Activated naive CD4-positive, alpha-beta T cell treated with anti-CD3 and anti-CD28 coated beads for 36 hours (primary cell): ENCODE measurements around the gene CBR3. TPM values are rescaled to one million over a fixed set of nuclear protein-coding genes. Genes with fewer than 3 reads are reported as not detected.

ENCODE experiments used
- CTCF ChIA-PET: fragments of 350-600 bp; sonication (Branson Sonifier 250); formaldehyde crosslinking; loops from one replicate; lab custom pipeline; 2021; ENCODE audit warnings: antibody characterized with exemption; lab: Charles Lee
- DNase-seq: peaks from one replicate; pipeline ENCODE4 v3.0.0-alpha.2; 2020
- H3K27ac Mint-ChIP-seq: one replicate; pipeline ENCODE4 v1.8.0; 2021; ENCODE audit warnings: mild to moderate bottlenecking, mixed read lengths
- H3K27me3 Mint-ChIP-seq: one replicate; pipeline ENCODE4 v1.8.0; 2021; ENCODE audit warnings: low read depth, mixed read lengths
- H3K36me3 Mint-ChIP-seq: one replicate; pipeline ENCODE4 v1.8.0; 2021; ENCODE audit warnings: low read depth, mixed read lengths
- H3K4me1 Mint-ChIP-seq: one replicate; pipeline ENCODE4 v1.8.0; 2021; ENCODE audit warnings: low read depth, mixed read lengths
- H3K4me3 Mint-ChIP-seq: one replicate; pipeline ENCODE4 v1.8.0; 2021; ENCODE audit warnings: mild to moderate bottlenecking, moderate library complexity, mixed read lengths
- H3K9me3 Mint-ChIP-seq: one replicate; pipeline ENCODE4 v1.8.0; 2021; ENCODE audit warnings: mixed read lengths
- intact Hi-C: fragments of 100-400 bp; cut with micrococcal nuclease; formaldehyde crosslinking; loops from one replicate; pipeline ENCODE4 v1.15.1; 2023
- total RNA-seq, 2 experiments: library from RNA; stranded (reverse); gene quantifications; one replicate each; pipeline ENCODE4 v1.2.3, GENCODE V29; 2021

CBR3 gene
- total RNA-seq, 2 experiments from 2014 or later: 13.3 to 13.7 TPM

DNA sequence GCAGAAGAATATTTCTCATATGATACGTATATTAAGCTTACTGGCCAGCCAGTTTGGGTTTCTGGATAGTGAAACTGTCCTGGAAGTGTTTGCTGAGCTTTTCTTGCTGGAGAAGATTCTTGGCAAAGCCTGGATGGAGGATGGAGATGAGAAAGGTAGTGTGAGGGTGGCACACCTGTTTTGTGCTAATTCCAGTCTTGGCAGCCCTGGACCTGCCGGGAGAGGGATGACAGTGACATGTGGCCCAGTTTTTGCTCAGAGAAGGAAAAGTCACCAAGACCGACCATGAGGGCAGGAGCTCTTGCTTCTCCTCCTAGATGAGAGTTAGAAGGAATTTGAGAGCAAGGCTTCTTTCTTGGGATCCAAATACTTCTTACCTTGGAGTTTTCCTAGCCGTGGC lies 55.9 kb downstream of the CBR3 start:
- intact Hi-C loops: no loop called here
- CTCF ChIA-PET: interaction anchor here (0.6 kb wide), 1 partner anchor 37 kb away, joined by 4 read pairs; no protein-coding TSS in a partner anchor
- Mint-ChIP-seq H3K27me3 (no peaks in the 10 kb centered on the region), H3K4me1 (peaks cover 9% of the 10 kb centered on the region), H3K4me3 (no peak overlapping the region), H3K27ac (no peak overlapping the region), H3K9me3 (no peaks in the 10 kb centered on the region), H3K36me3 (no peaks in the 10 kb centered on the region)
- no peak for DNase-seq

GRCh38 chr21:36193200-36193599 lies 58.3 kb downstream of the CBR3 start:
- Mint-ChIP-seq H3K36me3 (no peaks in the 10 kb centered on the region), H3K4me3 (no peak overlapping the region), H3K27ac (no peak overlapping the region), H3K4me1 (peaks cover 8% of the 10 kb centered on the region), H3K27me3 (no peaks in the 10 kb centered on the region), H3K9me3 (no peaks in the 10 kb centered on the region)
- CTCF ChIA-PET: no interaction called here
- DNase-seq: no peak
- intact Hi-C loops: no loop called here

- H3K9me3 Mint-ChIP-seq: no peaks in the 10 kb centered on the region
- CTCF ChIA-PET: no interaction called here
- H3K4me1 Mint-ChIP-seq: no peaks in the 10 kb centered on the region
- no peak for DNase-seq
- no peaks in the 10 kb centered on the region for H3K36me3 Mint-ChIP-seq
- H3K27ac Mint-ChIP-seq: no peak overlapping the region
- no peaks in the 10 kb centered on the region for H3K27me3 Mint-ChIP-seq
- H3K4me3 Mint-ChIP-seq: no peak overlapping the region
- intact Hi-C loops: no loop called here
These were observed 59.1 kb downstream of the CBR3 start for GRCh38 chr21:36194024-36194423.

GRCh38 chr21:36195613-36196012 lies 60.7 kb downstream of the CBR3 start:
- DNase-seq: no peak
- H3K4me1 Mint-ChIP-seq: no peaks in the 10 kb centered on the region
- no peaks in the 10 kb centered on the region for H3K27me3 Mint-ChIP-seq
- no peak overlapping the region for H3K4me3 Mint-ChIP-seq
- H3K9me3 Mint-ChIP-seq: no peaks in the 10 kb centered on the region
- H3K36me3 Mint-ChIP-seq: peaks cover 10% of the 10 kb centered on the region
- H3K27ac Mint-ChIP-seq: no peak overlapping the region
- intact Hi-C loops: no loop called here
- CTCF ChIA-PET: interaction anchor here (0.6 kb wide), 1 partner anchor 47 kb away, joined by 4 read pairs; no protein-coding TSS in a partner anchor

Other genes with a start within 250 kb of the CBR3 start
- 10 to 100 TPM; 14.8 to 15.2 TPM for gene SETD4, start 74.6 kb upstream of the CBR3 start, total RNA-seq
- gene CBR1, start 65.1 kb upstream of the CBR3 start, total RNA-seq: 10 to 100 TPM; 27.7 to 30.4 TPM
- 10 to 100 TPM; 16.4 to 19.6 TPM for gene DOP1B, start 21.7 kb downstream of the CBR3 start, total RNA-seq
- gene MORC3, start 185.1 kb downstream of the CBR3 start, total RNA-seq: 10 to 100 TPM; 26.7 to 28.6 TPM